ENCODE measurements around the gene IGSF21. TPM values are rescaled to one million over a fixed set of nuclear protein-coding genes. Genes with fewer than 3 reads are reported as not detected.

Gene IGSF21
- total RNA-seq, 2 experiments from 2014 or later, result not detected

DNA sequence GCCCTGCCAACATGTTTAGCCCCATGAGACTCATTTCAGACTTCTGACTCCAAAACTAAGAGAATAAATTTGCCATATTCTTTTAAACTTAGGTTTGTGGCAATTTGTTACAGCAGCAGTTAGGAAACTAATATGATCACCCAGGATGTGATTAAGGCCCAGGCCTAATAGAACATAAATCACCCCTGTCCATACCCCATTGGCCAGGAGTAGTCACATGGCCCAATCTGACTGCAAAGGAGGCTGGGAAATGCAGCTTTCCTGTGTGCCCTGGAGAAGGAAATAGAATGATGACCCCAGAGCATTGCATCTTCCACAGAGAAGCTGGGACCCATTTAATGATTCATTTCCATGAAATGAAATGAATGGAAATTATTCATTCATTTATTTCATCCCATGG, 272.7 kb downstream of the IGSF21 start:
- ChIA-PET POLR2A (no interaction called here), CTCF (no interaction called here)
- Histone ChIP-seq H3K4me3 (ENCODE audit: low read length) (no peak overlapping the region), H3K36me3 (ENCODE audit: insufficient read depth, low read length) (no peaks in the 10 kb centered on the region), H3K9me3 (ENCODE audit: control insufficient read depth in 1 of 2, insufficient read depth in 1 of 2, low read length in 2 of 2) (peaks cover 6 to 25% of the 10 kb centered on the region in 2 experiments), H3K27ac (ENCODE audit: low read depth in 1 of 2, low read length in 2 of 2) (no peak overlapping the region), H3K4me1 (ENCODE audit: insufficient read depth, low read length) (no peaks in the 10 kb centered on the region), H3K27me3 (ENCODE audit: control insufficient read depth in 1 of 2, insufficient read depth in 2 of 2, low read length in 2 of 2) (peaks cover 6 to 16% of the 10 kb centered on the region in 2 experiments)
- peaks cover 3% of the 10 kb centered on the region for H3K9me3 Mint-ChIP-seq
- no peaks in the 10 kb centered on the region for H3K36me3 Mint-ChIP-seq (ENCODE audit: low read depth)
- no peaks in the 10 kb centered on the region for H3K4me1 Mint-ChIP-seq (ENCODE audit: low read depth)
- DNase-seq, result no peak
- peaks cover 39% of the 10 kb centered on the region for H3K27me3 Mint-ChIP-seq
- H3K4me3 Mint-ChIP-seq, result no peak overlapping the region
- TF ChIP-seq, protein P1, sequence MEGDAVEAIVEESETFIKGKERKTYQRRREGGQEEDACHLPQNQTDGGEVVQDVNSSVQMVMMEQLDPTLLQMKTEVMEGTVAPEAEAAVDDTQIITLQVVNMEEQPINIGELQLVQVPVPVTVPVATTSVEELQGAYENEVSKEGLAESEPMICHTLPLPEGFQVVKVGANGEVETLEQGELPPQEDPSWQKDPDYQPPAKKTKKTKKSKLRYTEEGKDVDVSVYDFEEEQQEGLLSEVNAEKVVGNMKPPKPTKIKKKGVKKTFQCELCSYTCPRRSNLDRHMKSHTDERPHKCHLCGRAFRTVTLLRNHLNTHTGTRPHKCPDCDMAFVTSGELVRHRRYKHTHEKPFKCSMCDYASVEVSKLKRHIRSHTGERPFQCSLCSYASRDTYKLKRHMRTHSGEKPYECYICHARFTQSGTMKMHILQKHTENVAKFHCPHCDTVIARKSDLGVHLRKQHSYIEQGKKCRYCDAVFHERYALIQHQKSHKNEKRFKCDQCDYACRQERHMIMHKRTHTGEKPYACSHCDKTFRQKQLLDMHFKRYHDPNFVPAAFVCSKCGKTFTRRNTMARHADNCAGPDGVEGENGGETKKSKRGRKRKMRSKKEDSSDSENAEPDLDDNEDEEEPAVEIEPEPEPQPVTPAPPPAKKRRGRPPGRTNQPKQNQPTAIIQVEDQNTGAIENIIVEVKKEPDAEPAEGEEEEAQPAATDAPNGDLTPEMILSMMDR (IDR thresholded peaks at IDR 0.05), result no peak
- intact Hi-C loops (cut with DNase I, micrococcal nuclease), result no loop called here
- no peak for ATAC-seq (ENCODE audit: poor library complexity)
- H3K27ac Mint-ChIP-seq, result no peak overlapping the region

DNA sequence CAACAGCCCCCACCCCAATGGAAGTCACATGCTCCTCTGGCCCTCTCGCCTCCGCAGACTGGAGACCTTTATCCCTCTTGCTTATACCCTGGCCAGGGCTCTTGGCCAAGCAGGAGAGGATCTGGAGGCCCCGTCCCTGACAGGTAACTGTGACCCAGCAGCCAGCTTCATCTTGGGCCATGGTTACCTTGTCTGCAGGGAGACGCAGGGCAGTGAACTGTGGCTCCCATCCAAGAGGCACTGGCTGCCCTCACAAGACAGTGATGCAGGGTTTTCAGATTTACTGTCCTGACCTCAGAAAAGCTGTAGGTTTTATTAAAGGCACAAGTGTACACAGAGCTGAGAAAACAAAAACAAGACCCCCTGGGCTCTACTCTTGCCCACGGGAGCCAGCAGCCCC, 276.5 kb downstream of the IGSF21 start:
- Histone ChIP-seq H3K36me3 (ENCODE audit: insufficient read depth, low read length) (no peaks in the 10 kb centered on the region), H3K4me1 (ENCODE audit: insufficient read depth, low read length) (no peaks in the 10 kb centered on the region), H3K27ac (ENCODE audit: low read depth in 1 of 2, low read length in 2 of 2) (no peak overlapping the region), H3K4me3 (ENCODE audit: low read length) (no peak overlapping the region), H3K9me3 (ENCODE audit: control insufficient read depth in 1 of 2, insufficient read depth in 1 of 2, low read length in 2 of 2) (peaks cover 4 to 6% of the 10 kb centered on the region in 2 experiments), H3K27me3 (ENCODE audit: control insufficient read depth in 1 of 2, insufficient read depth in 2 of 2, low read length in 2 of 2) (peaks cover 3 to 9% of the 10 kb centered on the region in 2 experiments)
- ATAC-seq (ENCODE audit: poor library complexity), result no peak
- H3K36me3 Mint-ChIP-seq (ENCODE audit: low read depth), result no peaks in the 10 kb centered on the region
- H3K27ac Mint-ChIP-seq, result no peak overlapping the region
- CTCF ChIA-PET, result no interaction called here
- no peak for DNase-seq
- peaks cover 56% of the 10 kb centered on the region for H3K27me3 Mint-ChIP-seq
- TF ChIP-seq, protein P1 (IDR thresholded peaks at IDR 0.05), result no peak
- intact Hi-C loops (cut with DNase I, micrococcal nuclease), result no loop called here
- no peaks in the 10 kb centered on the region for H3K9me3 Mint-ChIP-seq
- POLR2A ChIA-PET, result no interaction called here
- no peaks in the 10 kb centered on the region for H3K4me1 Mint-ChIP-seq (ENCODE audit: low read depth)
- no peak overlapping the region for H3K4me3 Mint-ChIP-seq

DNA sequence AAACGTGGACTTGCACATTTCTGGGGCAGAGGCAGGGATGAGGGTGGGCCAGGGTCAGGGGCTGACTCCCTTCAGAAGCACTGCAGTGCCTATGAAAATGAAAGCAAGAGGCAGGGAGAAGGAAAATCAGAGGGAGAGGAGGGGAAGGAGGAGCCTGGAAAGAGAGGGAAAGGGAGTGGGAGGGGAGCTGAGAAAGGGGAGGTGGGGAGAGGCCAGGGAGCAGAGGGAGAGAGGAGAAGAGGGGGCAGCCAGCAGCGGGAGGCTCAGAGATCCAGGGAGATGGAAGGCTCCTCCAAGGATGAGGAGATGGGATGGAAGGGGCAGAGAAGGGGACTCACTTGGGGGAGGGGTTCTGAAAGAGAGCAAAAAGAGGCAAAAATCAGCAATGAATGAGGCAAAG, 276.9 kb downstream of the IGSF21 start:
- intact Hi-C loops (cut with DNase I, micrococcal nuclease), result no loop called here
- Histone ChIP-seq H3K4me1 (ENCODE audit: insufficient read depth, low read length) (no peaks in the 10 kb centered on the region), H3K36me3 (ENCODE audit: insufficient read depth, low read length) (no peaks in the 10 kb centered on the region), H3K27ac (ENCODE audit: low read depth in 1 of 2, low read length in 2 of 2) (no peak overlapping the region), H3K27me3 (ENCODE audit: control insufficient read depth in 1 of 2, insufficient read depth in 2 of 2, low read length in 2 of 2) (peaks cover 3 to 9% of the 10 kb centered on the region in 2 experiments), H3K4me3 (ENCODE audit: low read length) (no peak overlapping the region), H3K9me3 (ENCODE audit: control insufficient read depth in 1 of 2, insufficient read depth in 1 of 2, low read length in 2 of 2) (peaks cover 4 to 6% of the 10 kb centered on the region in 2 experiments)
- H3K36me3 Mint-ChIP-seq (ENCODE audit: low read depth), result no peaks in the 10 kb centered on the region
- TF ChIP-seq, protein P1 (IDR thresholded peaks at IDR 0.05), result no peak
- ChIA-PET POLR2A (no interaction called here), CTCF (no interaction called here)
- H3K4me3 Mint-ChIP-seq, result no peak overlapping the region
- no peak for ATAC-seq (ENCODE audit: poor library complexity)
- no peaks in the 10 kb centered on the region for H3K4me1 Mint-ChIP-seq (ENCODE audit: low read depth)
- no peaks in the 10 kb centered on the region for H3K9me3 Mint-ChIP-seq
- no peak for DNase-seq
- H3K27ac Mint-ChIP-seq, result no peak overlapping the region
- peaks cover 56% of the 10 kb centered on the region for H3K27me3 Mint-ChIP-seq

All from CD4-positive, alpha-beta T cell (primary cell).